IPS-NIHi11 (cell line): ENCODE measurements around the gene TSPAN18.
"Not testable (repeated sequence)": the region's sequence is repeated elsewhere in the genome, so short reads cannot be mapped to it uniquely, and the experiment has no call there.

Experiments used
- DNase-seq: peaks from one replicate; pipeline ENCODE4 v3.0.0; 2012; ENCODE audit warnings: mixed read lengths, low spot score

The TSPAN18 gene

DNA sequence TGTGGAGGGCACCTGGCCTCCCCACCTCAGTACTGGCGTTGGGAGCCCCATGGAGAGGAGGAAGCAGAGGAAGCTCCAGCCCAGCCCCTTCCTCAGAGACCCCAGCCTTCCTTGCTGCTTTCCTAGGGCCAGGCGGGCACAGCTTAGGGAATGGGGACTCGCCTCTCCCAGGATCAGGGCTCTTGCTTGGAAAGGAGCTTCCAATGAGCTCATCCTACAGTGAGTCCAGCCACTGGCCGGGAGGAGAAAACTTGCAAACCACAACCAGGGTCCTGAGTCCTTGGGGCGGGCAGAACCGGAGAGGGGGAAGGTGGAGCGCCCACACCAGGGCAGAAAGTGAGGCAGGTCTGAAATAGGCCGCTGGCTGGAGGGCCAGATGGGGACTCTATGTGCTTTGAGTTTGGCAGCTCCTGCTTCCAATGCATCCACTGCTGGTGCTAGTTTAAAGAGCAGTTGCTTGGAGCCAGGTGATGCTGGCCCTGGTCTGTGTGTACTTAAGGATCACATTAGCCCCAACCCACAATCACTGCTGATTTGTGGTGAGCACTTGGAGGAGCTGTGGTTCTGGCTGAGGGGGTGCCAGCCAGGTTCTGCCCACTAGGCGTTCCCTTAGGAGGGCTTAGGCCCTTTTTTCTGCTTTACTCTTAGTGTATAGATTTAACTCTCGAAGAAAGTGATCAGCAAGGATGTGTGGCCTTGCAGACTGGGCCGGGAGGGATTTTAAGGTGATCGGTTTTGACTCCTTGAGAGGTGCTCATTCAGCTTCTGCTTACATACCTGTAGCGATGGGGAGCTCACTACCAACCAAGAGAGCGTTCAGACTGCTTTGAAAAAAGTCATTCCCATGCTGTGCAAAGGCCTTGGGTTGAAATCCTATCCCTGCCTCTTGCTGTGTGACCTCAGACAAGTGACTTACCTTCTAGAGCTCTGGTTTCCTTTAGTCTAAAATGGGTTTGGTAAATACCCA is 142.0 kb downstream of the TSPAN18 start:
- no peak for DNase-seq

DNA sequence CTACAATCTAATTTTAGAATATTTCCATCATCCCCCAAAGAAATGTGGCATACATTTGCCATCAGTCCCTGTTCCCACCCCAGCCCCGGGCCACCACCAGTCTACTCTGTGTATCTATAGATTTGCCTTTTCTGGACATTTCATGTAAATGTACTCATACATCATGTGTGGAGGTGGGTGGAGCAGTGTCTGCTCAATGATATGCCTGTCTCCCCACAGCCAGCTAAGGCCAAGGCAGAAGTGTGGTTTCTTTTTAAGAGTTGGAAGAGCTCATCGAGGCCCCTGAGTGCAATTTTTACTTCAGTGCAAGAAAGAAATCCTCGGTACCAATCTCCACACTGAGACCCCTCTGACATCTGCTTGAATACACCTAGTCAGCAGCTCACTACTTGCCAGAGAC is 143.4 kb downstream of the TSPAN18 start:
- no peak for DNase-seq

DNA sequence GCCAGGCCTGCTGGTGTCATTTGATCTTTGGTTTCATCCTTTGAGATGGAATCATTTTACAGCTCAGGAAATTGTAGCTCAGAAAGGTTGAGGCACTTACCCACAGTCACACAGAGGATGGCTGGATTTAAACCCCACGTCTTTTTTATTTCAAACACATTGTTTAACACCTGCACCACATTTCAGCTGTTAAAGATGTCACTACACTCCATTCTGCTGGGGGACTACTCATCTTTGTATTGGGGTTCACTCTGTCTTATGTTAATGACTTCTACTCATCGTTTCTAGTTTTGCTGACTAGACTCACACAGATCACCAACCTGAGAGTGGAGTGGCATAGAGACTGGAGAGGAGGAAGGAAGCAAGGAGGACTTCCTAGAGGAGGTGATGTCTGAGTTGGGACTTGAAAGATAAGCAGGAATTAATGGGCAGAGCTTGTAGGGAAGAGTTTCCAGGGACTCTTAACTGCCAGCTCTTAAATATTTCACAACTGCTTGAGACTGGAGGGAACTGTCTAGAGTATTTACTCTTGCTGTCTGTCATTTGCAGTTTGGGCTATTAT is 143.9 kb downstream of the TSPAN18 start:
- DNase-seq: no peak

DNA sequence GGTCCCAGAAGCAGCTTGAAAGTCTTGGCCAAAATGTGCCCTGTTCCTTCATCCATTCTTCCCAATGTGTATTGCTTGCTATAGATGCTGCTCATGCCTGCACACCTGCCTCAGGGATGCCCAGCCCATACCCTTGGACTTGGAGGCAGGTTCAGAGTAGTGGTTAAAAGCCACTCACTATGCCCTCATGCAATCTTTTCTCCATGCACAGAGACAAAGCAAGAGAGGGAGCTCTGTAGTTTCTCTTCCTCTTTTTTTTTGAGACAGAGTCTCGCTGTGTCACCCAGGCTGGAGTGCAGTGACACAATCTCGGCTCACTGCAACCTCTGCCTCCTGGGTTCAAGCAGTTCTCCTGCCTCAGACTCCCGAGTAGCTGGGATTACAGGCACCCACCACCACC is 144.9 kb downstream of the TSPAN18 start:
- not testable (repeated sequence) for DNase-seq

DNA sequence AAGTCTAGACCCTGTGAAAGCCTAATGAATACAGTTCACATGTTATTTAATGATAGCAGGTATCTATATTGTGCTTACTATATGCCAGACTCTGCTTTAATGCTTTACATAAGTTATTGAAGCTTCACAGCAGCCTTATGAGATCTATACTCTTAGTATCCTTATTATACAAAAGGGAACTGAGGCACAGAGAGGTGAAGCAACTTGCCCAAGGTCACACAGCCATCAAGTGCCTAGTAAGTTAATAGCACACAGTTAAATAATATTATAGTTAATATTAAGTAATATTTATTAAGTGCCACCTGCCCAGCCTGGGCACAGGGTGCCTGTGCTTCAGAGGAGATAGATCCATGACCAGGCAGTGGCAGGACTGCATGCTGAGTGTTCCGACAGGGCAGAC is 145.8 kb downstream of the TSPAN18 start:
- no peak for DNase-seq

DNA sequence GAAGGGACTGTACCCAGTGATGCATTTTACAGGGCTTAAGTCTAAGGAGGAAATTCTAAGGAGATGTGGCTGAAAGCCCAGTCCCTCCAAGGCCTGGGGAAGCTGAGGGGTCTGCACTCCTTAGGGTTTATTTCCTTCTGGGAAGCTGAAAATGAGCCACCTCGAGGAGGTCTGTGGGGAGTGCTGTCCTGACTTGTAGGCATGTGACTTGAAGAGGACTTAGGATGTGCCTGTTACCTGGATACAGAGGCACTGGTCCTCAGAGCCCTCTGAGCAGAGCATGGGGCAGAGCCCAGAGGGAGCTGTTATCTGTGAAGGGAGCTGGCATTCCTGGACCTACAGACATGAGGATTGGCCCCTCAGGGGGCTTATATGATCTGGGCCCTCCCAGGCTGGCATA is 146.8 kb downstream of the TSPAN18 start:
- no peak for DNase-seq

DNA sequence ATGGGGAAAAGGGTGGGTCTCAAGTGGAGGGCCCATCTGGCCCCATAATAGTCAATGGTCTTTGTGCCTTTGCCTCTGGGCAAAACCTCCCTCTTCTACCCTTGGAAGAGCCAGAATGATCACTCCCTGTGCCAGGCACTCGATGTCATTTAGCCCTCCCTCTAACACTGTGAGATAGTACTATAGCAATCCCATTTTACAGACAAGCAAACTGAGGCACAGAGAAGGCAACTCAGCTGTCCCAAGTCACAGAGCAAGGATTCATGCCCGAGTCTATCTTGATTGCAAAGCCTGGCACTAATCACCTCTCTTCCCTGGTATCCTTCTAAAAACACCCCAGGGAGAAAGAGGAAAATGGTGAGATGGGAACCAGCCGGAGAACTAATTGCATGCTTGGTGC is 147.5 kb downstream of the TSPAN18 start:
- DNase-seq: no peak

DNA sequence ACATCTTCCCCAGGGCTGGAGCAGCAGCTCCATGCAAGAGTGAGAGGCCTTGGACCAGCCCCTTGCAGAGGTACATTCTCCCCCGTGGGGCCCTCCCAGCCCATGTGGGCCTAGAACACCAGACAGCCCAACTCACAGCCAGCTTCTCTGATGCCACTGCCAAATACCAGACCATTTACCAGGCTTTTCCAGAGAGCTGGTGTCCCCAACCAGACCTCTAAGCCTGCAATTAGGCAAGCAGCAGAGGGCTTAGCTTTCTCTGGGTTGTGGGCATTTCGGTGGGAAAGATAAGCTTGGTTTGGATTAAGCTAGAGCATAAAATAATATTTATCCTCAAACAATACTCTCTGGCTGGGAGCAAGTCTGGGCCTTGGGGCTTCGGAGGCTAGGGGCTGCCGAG is 148.3 kb downstream of the TSPAN18 start:
- no peak for DNase-seq

DNA sequence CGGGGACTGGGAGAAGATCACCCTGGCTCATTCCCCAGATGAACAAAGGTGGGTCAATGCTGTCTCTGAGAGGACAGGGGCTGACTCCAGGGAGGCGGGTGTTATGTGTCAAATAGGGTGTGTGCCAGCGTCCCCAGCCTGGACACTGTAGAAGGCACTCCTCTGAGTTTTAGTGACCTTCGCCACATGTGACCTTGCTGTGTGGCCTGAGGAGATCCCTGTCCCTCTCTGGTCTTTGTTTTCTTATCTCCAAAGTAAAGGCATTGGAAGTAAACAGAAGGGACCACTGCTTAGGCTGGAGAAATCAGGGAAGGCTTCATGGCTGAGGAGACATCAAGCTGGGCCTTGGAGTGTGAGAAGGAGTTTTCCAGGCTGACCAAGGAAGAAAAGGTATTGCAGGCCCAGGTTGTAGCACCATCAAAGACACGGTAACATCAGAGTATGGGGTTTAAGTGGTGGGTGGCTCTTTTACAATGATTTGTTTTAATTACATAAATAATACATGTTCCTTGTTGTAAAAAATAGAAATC is 149.5 kb downstream of the TSPAN18 start:
- no peak for DNase-seq

DNA sequence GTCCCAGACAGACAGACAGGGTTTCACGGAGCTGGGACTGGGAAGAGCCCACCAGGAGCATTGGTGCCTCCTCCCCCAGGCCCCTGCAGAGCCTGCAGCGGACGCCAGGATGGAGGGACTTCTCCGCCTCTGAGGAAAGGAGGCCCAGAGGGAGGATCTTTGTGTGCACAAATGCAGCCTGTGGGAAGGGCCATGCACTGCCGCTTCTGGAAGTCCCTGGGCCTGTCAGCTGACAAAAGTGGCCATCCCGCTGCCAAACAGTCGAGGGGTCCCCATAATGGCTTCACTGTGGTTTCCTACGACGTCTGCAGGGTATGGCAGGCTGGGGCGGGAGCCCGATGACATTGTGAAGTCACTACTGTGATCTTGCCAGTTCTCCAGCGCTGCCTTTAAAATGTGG is 150.1 kb downstream of the TSPAN18 start:
- DNase-seq: no peak

DNA sequence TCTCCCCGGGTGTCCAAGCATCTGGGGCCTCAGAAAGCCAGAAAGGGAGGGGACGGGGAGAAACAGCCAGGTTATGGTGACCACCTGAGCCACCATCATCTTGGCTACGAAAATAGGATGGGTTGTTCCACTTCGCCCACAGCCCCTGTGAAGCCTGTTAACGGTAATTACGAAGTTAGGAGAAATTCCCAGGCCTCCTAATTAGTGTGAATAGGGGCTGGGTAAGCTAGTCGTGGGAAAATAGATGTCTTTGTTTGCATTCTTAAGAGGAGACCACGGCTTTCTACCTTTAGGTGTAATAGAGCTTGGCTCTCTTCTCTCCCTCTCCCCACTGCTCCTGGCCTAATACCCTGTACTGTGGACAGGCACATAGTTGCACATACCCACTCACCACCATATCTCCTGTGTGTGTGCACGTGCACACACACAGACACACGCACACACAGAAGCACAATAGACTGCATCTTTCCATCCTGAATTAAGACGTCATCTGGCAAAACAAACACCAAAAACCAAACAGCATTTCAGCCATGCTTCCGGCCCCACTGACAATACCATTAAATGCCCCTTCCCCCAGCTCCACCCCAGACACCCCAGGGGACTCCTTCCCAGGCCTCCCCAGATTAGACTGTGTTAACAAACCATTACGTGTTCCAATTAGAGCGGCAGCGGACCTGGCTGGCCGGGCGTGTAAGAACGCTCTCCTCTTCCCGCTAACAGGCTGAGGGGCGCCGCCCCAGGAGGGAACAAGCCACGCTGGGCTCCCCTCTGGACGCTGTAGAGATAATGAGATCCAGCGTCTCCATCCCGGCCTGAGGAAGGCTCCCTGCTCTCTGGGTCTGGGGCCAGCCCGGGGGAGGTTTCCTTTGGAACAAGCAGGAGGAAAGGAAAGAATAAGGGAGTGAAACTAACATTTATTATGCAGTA is 151.1 kb downstream of the TSPAN18 start:
- DNase-seq: no peak

DNA sequence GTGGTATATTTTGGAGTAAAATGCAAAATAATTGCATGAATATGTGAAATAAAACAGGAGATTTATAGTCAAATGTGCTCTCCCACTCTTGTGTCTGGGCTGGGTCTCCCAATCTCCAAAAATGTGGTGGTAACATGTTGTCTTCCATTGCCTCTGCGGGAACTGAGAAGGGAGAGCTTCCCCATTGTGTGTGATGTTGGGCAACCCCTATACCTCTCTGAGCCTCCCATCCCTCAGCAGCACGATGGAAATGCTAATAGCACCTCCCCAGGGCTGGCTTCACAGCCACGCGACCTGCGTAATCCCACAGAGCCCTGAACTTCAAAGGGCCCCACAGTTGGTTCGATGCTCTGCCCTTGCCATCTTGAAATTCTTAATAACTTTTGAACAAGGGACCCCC is 151.9 kb downstream of the TSPAN18 start:
- no peak for DNase-seq

DNA sequence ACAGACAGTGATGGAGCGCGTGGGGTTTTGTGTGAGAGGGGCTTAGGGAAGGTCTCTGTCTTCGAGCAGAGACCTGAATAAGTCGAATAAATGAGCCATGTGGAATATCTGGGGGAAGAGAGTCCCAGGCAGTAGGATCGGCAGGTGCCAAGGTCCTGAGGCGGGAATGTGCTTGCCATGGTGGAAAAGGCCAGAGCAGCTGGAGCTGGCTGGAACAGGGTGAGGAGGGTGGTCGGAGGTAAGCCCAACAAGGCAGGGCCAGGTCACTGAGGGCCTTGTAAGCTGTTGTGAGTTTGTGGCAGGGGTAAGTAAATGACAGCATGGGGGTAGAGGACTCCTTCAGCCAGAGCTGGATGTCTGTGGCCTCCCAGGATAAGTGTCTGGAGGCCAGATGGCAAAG is 152.7 kb downstream of the TSPAN18 start:
- DNase-seq: no peak

DNA sequence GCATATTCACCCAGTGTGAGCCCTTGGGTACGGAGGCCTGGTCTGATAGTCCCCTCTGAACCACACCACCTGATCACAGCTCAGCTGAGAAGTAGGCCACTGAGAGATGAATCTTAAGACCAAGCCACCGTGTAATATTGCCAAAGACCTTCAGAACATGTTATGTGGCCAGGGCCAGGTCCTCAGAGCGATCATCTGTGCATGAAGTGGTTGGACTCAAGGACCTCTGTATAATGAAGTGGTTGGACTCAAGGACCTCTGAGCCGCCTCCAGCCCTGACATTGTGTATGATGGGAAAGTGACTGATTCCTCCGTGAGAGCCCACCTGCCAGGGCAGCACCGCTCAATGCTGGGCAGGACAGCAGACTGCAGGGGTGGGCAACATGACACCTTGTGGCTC is 153.7 kb downstream of the TSPAN18 start:
- DNase-seq: no peak

DNA sequence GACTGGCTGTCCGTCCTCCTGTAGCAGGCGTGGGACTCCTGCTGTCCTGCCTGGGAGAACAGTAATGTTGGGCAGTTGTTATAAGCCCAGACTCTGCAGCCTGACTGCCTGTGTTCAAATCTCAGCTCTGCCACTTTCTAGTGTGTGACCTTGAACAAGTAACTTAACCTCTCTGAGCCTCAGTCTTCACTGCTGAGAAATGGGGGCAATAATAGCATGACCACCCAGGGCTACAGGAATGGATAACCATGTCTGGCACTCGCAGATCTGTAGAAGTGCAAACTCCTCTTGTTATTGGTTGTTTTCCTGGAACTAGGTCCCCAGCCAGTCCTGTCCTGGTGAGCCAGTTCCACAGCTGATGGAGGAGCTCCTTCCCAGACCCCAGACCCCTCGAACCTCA is 154.2 kb downstream of the TSPAN18 start:
- no peak for DNase-seq

DNA sequence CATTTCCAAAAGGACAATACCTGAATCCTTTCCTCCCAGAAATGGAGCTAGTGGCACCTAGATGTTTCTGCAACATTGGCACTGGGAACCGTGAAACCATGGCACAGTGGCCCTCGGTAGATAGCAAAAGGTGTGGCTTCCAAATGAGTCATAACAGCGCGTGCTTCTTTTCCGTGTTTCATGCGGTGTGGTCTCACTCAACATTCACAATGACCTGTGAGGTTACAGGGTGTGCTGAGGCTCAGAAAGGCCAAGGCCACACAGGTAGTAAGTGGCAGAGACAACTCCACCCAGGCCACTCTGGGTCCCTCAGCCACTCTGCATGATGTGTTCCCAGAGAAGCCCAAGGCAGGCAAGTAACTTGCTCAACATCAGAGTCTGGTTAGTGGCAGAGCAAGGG is 156.5 kb downstream of the TSPAN18 start:
- DNase-seq: no peak

DNA sequence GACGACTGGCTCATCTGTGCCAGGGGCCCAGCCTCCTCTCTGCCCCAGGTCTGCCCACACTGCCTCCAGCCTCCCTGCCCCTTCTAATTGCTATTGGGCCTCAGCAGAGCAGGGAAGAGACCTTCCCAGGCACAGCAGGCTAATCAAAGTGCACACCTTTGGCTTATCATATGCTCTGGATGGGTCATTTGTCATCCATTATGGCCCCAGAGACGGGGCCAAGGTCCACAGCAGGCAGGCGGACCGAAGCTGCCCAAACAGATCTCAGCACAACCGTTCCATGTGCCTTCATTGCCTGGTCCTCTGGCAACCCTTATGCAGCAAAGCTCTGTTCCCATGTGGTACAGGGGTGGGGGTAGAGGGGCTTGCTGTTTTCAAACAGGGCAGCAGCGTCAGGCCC is 157.3 kb downstream of the TSPAN18 start:
- no peak for DNase-seq

DNA sequence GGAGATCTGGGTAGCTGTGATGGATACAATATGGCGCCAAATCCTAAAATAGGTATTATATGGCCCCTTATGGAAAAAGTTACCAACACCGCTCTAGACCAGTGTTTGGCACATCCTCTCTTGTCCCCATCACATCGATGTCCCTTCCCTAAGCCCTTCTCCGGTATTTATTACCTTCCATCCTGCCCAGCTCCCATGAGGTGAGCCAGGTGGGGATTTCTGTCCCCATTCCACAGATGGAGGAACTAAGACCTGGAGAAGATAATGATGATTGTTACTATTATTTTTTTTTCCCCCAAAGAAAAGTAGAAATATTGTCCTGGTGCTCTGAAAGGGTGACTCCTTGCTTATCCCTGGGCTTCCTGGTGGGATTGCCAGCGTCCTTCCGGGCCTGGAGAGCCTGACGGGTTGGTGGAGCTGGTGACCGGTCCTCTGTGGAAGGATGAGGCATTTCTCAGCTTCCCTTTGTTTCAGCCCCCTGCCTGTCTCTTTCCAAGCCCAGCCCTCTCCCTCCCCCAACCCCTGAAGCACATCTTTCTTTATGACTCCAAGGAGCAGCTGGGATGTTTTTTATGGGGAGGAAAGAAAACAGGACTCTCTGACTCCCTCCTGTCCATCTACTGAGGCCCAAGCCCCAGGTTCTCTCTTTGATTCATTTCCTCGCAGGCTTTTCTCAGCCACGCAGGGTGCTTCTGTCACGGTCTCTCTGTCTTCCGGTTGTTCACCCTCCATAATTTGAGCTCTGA is 158.5 kb downstream of the TSPAN18 start:
- no peak for DNase-seq

DNA sequence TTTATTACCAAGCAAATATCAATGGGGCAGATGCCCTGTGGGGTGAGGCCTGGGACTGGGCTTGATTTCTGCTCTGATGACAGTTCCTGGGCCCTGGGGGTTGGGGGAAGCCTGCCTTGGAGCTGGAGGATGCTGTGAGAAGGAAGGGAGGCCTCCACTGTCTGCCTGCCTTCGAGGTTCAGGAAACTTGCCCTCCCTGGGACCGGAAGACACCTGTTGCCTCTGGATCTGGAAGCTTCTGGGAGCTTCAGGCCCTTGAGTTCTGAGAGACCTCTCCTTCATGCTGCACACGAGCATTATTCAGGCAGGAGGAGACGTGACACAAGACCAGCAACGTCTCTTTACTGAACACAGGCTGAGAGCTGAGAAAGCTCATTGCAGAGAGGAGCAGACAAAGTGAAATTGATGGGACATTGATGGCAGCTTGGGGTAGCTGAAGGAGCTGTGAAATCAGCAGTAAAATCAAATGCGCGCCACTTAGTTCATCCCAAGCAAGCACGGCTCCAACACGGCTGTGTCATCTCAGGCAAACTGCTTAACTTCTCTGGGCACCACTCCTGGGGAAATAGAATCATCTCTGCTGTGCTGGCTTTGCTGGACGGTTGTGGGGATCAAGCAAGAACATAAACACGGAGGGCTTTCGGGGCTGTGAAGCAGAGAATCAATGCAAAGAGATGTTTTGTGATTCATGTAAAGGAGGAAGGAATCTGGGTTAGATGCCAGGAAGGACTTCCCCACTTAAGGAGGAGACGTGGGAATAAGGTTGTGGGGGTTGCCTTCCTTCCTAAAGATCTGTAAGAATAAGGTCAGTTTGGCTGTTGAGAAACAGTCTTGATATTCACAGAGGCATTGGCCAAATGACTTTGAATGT is 159.4 kb downstream of the TSPAN18 start:
- no peak for DNase-seq

DNA sequence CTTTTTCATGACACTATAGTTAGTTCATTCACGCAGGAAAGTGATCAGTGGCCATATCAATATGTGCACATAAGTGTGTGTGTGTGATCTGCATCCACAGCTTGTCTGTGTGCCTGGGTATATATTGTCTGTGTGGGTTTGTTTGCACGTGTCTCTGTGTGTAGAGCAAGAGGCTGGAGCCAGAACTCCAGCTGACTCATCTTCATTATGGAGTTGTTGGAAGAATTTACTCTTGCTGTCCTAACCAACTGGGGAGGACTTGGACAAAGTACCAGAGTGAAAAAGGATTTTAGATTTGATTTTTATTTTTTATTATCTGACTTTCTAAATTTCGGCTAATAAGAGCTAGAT is 160.0 kb downstream of the TSPAN18 start:
- no peak for DNase-seq

DNA sequence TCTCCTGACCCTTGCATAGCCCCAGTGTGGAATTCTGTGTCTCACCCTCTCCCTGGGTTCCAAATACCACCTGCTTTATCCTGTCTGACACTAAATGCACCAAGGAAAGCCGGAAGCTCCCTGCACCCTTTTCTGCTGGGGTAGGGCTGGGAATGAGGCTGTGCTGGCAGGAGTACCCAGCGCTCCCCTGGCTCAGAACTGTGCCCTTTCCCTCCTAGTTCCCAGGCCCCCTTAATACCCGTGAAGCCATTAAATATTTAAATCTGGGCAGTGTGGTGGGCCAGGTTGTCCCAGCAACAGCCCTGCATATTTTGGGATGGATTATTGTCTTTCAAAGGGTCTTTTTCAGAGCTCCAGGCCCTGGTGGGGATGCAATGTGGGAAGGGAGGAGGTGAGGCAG is 160.9 kb downstream of the TSPAN18 start:
- DNase-seq: peak; percentile 64
